HEK293 (cell line): Measurements from ENCODE around the gene HIGD2A.

ENCODE experiments used
- BCL11A ChIP-seq: fragments of 450-650 bp; formaldehyde crosslinking; IDR thresholded peaks from 2 replicates; pipeline ENCODE4 v1.5.1; 2016; ENCODE audit warnings: low read depth, missing biosample characterization, missing genetic modification characterization
- FEZF1 ChIP-seq: fragments of 450-650 bp; formaldehyde crosslinking; IDR thresholded peaks from 2 replicates; pipeline ENCODE4 v1.5.1; 2016; ENCODE audit warnings: missing biosample characterization, missing genetic modification characterization
- GLI4 ChIP-seq: fragments of 450-650 bp; formaldehyde crosslinking; IDR thresholded peaks from 2 replicates; pipeline ENCODE4 v1.5.1; 2016; ENCODE audit warnings: missing biosample characterization, missing genetic modification characterization
- RBAK ChIP-seq: fragments of 450-650 bp; formaldehyde crosslinking; IDR thresholded peaks from 2 replicates; pipeline ENCODE4 v1.5.1; 2016; ENCODE audit warnings: missing biosample characterization, missing genetic modification characterization
- SALL2 ChIP-seq: fragments of 450-650 bp; formaldehyde crosslinking; IDR thresholded peaks from 2 replicates; pipeline ENCODE4 v1.5.0; 2017; ENCODE audit warnings: missing biosample characterization, mild to moderate bottlenecking, missing genetic modification characterization, borderline replicate concordance
- SCRT2 ChIP-seq: fragments of 450-650 bp; formaldehyde crosslinking; IDR thresholded peaks from 2 replicates; pipeline ENCODE4 v1.5.1; 2016; ENCODE audit warnings: missing biosample characterization, missing genetic modification characterization
- ZNF16 ChIP-seq: fragments of 450-650 bp; formaldehyde crosslinking; IDR thresholded peaks from 2 replicates; pipeline ENCODE4 v1.5.1; 2016; ENCODE audit warnings: low read depth, missing biosample characterization, missing genetic modification characterization
- ZNF184 ChIP-seq: fragments of 450-650 bp; IDR thresholded peaks from 2 replicates; pipeline ENCODE4 v1.5.1; 2018; ENCODE audit warnings: missing biosample characterization, mild to moderate bottlenecking, missing genetic modification characterization
- ZNF23 ChIP-seq: fragments of 450-650 bp; formaldehyde crosslinking; IDR thresholded peaks from 2 replicates; pipeline ENCODE4 v1.5.1; 2016; ENCODE audit warnings: missing biosample characterization, missing genetic modification characterization, borderline replicate concordance
- ZNF24 ChIP-seq: fragments of 450-650 bp; formaldehyde crosslinking; IDR thresholded peaks from 2 replicates; pipeline ENCODE4 v1.5.1; 2016; ENCODE audit warnings: missing biosample characterization, missing genetic modification characterization
- ZNF26 ChIP-seq: fragments of 450-650 bp; formaldehyde crosslinking; IDR thresholded peaks from 2 replicates; pipeline ENCODE4 v1.5.1; 2016; ENCODE audit warnings: missing biosample characterization, missing genetic modification characterization
- ZNF341 ChIP-seq: fragments of 450-650 bp; formaldehyde crosslinking; IDR thresholded peaks from 2 replicates; pipeline ENCODE4; 2016; ENCODE audit warnings: low read depth, missing biosample characterization, missing genetic modification characterization
- ZNF404 ChIP-seq: fragments of 450-650 bp; formaldehyde crosslinking; IDR thresholded peaks from 2 replicates; pipeline ENCODE4 v1.5.1; 2017; ENCODE audit warnings: missing biosample characterization, missing genetic modification characterization
- ZNF416 ChIP-seq: fragments of 450-650 bp; formaldehyde crosslinking; IDR thresholded peaks from 2 replicates; pipeline ENCODE4 v1.5.1; 2016; ENCODE audit warnings: missing biosample characterization, missing genetic modification characterization
- ZNF48 ChIP-seq: fragments of 450-650 bp; formaldehyde crosslinking; IDR thresholded peaks from 2 replicates; pipeline ENCODE4 v1.5.1; 2016; ENCODE audit warnings: missing biosample characterization, missing genetic modification characterization
- ZNF510 ChIP-seq: fragments of 450-650 bp; formaldehyde crosslinking; IDR thresholded peaks from 2 replicates; pipeline ENCODE4 v1.5.1; 2018; ENCODE audit warnings: mild to moderate bottlenecking, missing genetic modification characterization, missing biosample characterization; ENCODE audit not compliant: insufficient replicate concordance
- ZNF530 ChIP-seq: fragments of 450-650 bp; formaldehyde crosslinking; IDR thresholded peaks from 2 replicates; pipeline ENCODE4 v1.5.1; 2016; ENCODE audit warnings: low read depth, missing biosample characterization, missing genetic modification characterization
- ZNF645 ChIP-seq: fragments of 450-650 bp; formaldehyde crosslinking; IDR thresholded peaks from 2 replicates; pipeline ENCODE4; 2016; ENCODE audit warnings: missing biosample characterization, missing genetic modification characterization
- ZNF707 ChIP-seq: fragments of 450-650 bp; formaldehyde crosslinking; IDR thresholded peaks from 2 replicates; pipeline ENCODE4 v1.5.1; 2016; ENCODE audit warnings: missing biosample characterization, missing genetic modification characterization
- ZNF785 ChIP-seq: fragments of 450-650 bp; formaldehyde crosslinking; IDR thresholded peaks from 2 replicates; pipeline ENCODE4 v1.5.1; 2016; ENCODE audit warnings: missing biosample characterization, missing genetic modification characterization
- ZNF791 ChIP-seq: fragments of 450-650 bp; formaldehyde crosslinking; IDR thresholded peaks from 2 replicates; pipeline ENCODE4 v1.5.1; 2016; ENCODE audit warnings: missing biosample characterization, missing genetic modification characterization
- ZSCAN5A ChIP-seq: fragments of 450-650 bp; formaldehyde crosslinking; IDR thresholded peaks from 2 replicates; pipeline ENCODE4 v1.5.1; 2016; ENCODE audit warnings: missing biosample characterization, missing genetic modification characterization
- TF ChIP-seq, protein P1 (sequence below): fragments of 450-650 bp; formaldehyde crosslinking; IDR thresholded peaks from 2 replicates; pipeline ENCODE4 v1.5.1; 2016; ENCODE audit warnings: missing biosample characterization, missing genetic modification characterization
- TF ChIP-seq, protein P2 (sequence below): fragments of 450-650 bp; formaldehyde crosslinking; IDR thresholded peaks from 2 replicates; pipeline ENCODE4 v1.5.1; 2016; ENCODE audit warnings: missing biosample characterization, missing genetic modification characterization, borderline replicate concordance
- TF ChIP-seq, protein P3 (sequence below): fragments of 450-650 bp; formaldehyde crosslinking; IDR thresholded peaks from 2 replicates; pipeline ENCODE4 v1.5.1; 2016; ENCODE audit warnings: missing biosample characterization, missing genetic modification characterization
- TF ChIP-seq, protein P4 (sequence below): fragments of 450-650 bp; formaldehyde crosslinking; IDR thresholded peaks from 2 replicates; pipeline ENCODE4 v1.5.1; 2016; ENCODE audit warnings: missing biosample characterization, missing genetic modification characterization

Gene HIGD2A

GRCh38 chr5:176388444-176389134 lies at the start of gene HIGD2A, which contains the start of gene NOP16 (continued):
- TF ChIP-seq, protein P1, sequence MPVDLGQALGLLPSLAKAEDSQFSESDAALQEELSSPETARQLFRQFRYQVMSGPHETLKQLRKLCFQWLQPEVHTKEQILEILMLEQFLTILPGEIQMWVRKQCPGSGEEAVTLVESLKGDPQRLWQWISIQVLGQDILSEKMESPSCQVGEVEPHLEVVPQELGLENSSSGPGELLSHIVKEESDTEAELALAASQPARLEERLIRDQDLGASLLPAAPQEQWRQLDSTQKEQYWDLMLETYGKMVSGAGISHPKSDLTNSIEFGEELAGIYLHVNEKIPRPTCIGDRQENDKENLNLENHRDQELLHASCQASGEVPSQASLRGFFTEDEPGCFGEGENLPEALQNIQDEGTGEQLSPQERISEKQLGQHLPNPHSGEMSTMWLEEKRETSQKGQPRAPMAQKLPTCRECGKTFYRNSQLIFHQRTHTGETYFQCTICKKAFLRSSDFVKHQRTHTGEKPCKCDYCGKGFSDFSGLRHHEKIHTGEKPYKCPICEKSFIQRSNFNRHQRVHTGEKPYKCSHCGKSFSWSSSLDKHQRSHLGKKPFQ (tag by site-specific recombination) = 0 out of 2 replicates have a peak, but pooled peaks have one; percentile 70
- TF ChIP-seq, protein P2, sequence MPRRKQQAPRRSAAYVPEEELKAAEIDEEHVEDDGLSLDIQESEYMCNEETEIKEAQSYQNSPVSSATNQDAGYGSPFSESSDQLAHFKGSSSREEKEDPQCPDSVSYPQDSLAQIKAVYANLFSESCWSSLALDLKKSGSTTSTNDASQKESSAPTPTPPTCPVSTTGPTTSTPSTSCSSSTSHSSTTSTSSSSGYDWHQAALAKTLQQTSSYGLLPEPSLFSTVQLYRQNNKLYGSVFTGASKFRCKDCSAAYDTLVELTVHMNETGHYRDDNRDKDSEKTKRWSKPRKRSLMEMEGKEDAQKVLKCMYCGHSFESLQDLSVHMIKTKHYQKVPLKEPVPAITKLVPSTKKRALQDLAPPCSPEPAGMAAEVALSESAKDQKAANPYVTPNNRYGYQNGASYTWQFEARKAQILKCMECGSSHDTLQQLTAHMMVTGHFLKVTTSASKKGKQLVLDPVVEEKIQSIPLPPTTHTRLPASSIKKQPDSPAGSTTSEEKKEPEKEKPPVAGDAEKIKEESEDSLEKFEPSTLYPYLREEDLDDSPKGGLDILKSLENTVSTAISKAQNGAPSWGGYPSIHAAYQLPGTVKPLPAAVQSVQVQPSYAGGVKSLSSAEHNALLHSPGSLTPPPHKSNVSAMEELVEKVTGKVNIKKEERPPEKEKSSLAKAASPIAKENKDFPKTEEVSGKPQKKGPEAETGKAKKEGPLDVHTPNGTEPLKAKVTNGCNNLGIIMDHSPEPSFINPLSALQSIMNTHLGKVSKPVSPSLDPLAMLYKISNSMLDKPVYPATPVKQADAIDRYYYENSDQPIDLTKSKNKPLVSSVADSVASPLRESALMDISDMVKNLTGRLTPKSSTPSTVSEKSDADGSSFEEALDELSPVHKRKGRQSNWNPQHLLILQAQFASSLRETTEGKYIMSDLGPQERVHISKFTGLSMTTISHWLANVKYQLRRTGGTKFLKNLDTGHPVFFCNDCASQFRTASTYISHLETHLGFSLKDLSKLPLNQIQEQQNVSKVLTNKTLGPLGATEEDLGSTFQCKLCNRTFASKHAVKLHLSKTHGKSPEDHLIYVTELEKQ (tag by site-specific recombination) = peak; percentile 57; the same call in 1 of the 2 replicates
- TF ChIP-seq ZNF510 (no peak), ZNF16 (tag by site-specific recombination) (no peak), GLI4 (tag by site-specific recombination) (peak; percentile 95; the same call in 1 of the 2 replicates), ZNF48 (tag by site-specific recombination) (no peak), SCRT2 (tag by site-specific recombination) (peak; percentile 59), ZNF707 (tag by site-specific recombination) (no peak), ZNF23 (tag by site-specific recombination) (no peak), FEZF1 (tag by site-specific recombination) (peak; percentile 40; the same call in 1 of the 2 replicates), SALL2 (peak; percentile 93; the same call in 1 of the 2 replicates), RBAK (tag by site-specific recombination) (no peak), ZNF791 (no peak), ZNF416 (tag by site-specific recombination) (no peak), ZNF785 (tag by site-specific recombination) (peak; percentile 66; the same call in 1 of the 2 replicates), ZNF184 (tag by site-specific recombination) (no peak), ZNF26 (no peak), ZSCAN5A (tag by site-specific recombination) (peak; percentile 99), ZNF404 (tag by site-specific recombination) (no peak), ZNF645 (no peak), BCL11A (no peak), ZNF341 (tag by site-specific recombination) (no peak), ZNF530 (tag by site-specific recombination) (no peak), ZNF24 (tag by site-specific recombination) (peak; percentile 91)
- TF ChIP-seq, protein P3, sequence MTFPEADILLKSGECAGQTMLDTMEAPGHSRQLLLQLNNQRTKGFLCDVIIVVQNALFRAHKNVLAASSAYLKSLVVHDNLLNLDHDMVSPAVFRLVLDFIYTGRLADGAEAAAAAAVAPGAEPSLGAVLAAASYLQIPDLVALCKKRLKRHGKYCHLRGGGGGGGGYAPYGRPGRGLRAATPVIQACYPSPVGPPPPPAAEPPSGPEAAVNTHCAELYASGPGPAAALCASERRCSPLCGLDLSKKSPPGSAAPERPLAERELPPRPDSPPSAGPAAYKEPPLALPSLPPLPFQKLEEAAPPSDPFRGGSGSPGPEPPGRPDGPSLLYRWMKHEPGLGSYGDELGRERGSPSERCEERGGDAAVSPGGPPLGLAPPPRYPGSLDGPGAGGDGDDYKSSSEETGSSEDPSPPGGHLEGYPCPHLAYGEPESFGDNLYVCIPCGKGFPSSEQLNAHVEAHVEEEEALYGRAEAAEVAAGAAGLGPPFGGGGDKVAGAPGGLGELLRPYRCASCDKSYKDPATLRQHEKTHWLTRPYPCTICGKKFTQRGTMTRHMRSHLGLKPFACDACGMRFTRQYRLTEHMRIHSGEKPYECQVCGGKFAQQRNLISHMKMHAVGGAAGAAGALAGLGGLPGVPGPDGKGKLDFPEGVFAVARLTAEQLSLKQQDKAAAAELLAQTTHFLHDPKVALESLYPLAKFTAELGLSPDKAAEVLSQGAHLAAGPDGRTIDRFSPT (tag by site-specific recombination) = no peak
- TF ChIP-seq, protein P4, sequence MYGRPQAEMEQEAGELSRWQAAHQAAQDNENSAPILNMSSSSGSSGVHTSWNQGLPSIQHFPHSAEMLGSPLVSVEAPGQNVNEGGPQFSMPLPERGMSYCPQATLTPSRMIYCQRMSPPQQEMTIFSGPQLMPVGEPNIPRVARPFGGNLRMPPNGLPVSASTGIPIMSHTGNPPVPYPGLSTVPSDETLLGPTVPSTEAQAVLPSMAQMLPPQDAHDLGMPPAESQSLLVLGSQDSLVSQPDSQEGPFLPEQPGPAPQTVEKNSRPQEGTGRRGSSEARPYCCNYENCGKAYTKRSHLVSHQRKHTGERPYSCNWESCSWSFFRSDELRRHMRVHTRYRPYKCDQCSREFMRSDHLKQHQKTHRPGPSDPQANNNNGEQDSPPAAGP (tag by site-specific recombination) = peak; percentile 99
